OCI-LY3 (cell line): ENCODE results near the gene EHMT1.

Source experiments
- EZH2phosphoT487 ChIP-seq: fragments of 200-600 bp; shearing (Covaris generic); IDR thresholded peaks from 2 replicates; pipeline ENCODE4 v1.6.1; 2018; ENCODE audit warnings: antibody characterized with exemption, mixed run types, low read depth
- TF ChIP-seq, protein P1 (sequence below): fragments of 200-600, 300-600 bp; sonication (generic); IDR thresholded peaks from 2 replicates; pipeline ENCODE4 v1.5.1; 2014; ENCODE audit warnings: antibody characterized with exemption, low read length, low read depth

DNA sequence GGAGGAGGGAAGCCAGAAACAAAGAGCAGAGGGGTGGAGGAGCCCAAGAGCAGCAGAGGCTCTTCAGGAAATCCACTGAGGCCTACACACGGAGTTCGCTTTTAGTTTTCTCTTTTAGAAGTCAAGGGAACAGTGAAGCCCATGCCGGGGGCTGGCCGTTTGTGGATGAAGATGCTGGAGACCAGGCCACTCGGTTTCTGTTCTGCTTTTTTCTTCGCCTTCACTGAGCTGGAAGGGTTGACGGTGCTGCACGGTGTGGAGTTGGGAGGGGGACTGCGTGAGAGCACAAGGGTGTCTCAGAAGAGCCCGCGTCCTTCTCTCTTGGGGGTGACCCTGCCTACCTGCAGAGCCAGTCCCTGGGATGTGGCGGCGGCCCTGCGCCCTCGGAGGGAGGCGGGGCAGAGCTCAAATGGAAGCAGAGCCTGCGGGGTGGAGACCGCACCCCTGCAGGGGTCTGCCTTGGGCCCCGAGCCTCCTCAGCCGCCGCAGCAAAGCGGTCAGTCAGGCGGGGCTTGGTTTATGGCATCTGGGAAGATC is 190.3 kb downstream of the EHMT1 start:
- TF ChIP-seq, protein P1, sequence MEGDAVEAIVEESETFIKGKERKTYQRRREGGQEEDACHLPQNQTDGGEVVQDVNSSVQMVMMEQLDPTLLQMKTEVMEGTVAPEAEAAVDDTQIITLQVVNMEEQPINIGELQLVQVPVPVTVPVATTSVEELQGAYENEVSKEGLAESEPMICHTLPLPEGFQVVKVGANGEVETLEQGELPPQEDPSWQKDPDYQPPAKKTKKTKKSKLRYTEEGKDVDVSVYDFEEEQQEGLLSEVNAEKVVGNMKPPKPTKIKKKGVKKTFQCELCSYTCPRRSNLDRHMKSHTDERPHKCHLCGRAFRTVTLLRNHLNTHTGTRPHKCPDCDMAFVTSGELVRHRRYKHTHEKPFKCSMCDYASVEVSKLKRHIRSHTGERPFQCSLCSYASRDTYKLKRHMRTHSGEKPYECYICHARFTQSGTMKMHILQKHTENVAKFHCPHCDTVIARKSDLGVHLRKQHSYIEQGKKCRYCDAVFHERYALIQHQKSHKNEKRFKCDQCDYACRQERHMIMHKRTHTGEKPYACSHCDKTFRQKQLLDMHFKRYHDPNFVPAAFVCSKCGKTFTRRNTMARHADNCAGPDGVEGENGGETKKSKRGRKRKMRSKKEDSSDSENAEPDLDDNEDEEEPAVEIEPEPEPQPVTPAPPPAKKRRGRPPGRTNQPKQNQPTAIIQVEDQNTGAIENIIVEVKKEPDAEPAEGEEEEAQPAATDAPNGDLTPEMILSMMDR = no peak
- TF ChIP-seq EZH2phosphoT487 = no peak
